Measurements from ENCODE around the gene GSAP.
A peak's percentile ranks its signal among the peaks of the same experiment; 100 is the strongest.

The GSAP gene

DNA sequence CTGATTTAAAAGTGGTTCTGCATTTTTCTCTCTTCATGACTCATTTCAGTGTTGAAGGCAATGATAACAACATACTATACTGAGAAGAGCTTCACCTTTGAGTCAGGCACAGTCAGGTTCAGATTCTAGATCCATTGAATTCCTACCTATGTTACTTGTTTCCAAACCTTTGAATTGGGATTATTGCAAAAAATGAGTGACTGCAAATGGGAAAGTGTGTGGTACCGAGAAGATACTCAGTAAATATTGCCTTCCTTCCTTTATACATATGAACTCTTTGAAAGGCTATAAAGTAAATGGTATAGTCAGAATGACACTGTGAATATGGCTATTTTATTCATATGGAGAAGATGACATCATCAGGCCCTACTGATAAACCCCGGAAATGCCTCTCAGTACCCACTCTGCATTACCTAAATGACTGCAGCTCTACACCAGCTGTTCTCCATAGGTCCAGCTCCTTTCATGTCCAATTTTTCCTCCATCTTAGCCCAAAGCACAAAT, 149.8 kb downstream of the GSAP start:
- DNase-seq (ENCODE audit: insufficient read length) = peak; percentile 29
- FAIRE-seq = peak; percentile 86
- TF ChIP-seq POLR2AphosphoS5 (IDR thresholded peaks at IDR 0.05; ENCODE audit: low read depth, low read length) = no peak
- TF ChIP-seq TAF1 (IDR thresholded peaks at IDR 0.05; ENCODE audit: borderline replicate concordance, low read depth, low read length) = no peak
- TF ChIP-seq POLR2A (IDR thresholded peaks at IDR 0.05; ENCODE audit: low read depth, low read length) = no peak

- FAIRE-seq (peak; percentile 70), DNase-seq (ENCODE audit: insufficient read length) (peak; percentile 7)
- TF ChIP-seq POLR2AphosphoS5 (IDR thresholded peaks at IDR 0.05; ENCODE audit: low read depth, low read length) (no peak), POLR2A (IDR thresholded peaks at IDR 0.05; ENCODE audit: low read depth, low read length) (no peak), TAF1 (IDR thresholded peaks at IDR 0.05; ENCODE audit: borderline replicate concordance, low read depth, low read length) (no peak)
Observed at GRCh38 chr7:77265666-77266065, 150.5 kb downstream of the GSAP start.

GRCh38 chr7:77262316-77262715, 153.8 kb downstream of the GSAP start:
- FAIRE-seq (no peak), DNase-seq (ENCODE audit: insufficient read length) (no peak)
- TF ChIP-seq TAF1 (IDR thresholded peaks at IDR 0.05; ENCODE audit: borderline replicate concordance, low read depth, low read length) (no peak), POLR2AphosphoS5 (IDR thresholded peaks at IDR 0.05; ENCODE audit: low read depth, low read length) (no peak), POLR2A (IDR thresholded peaks at IDR 0.05; ENCODE audit: low read depth, low read length) (no peak)
